ENCODE data around the gene ASXL2. TPM values are rescaled to one million over a fixed set of nuclear protein-coding genes. Genes with fewer than 3 reads are reported as not detected.

Gene ASXL2
- total RNA-seq, 4 donors from 2014 or later: 12.5 to 24.5 (median 21.0) TPM

GRCh38 chr2:25738383-25739343, 139.6 kb downstream of the ASXL2 start:
- peaks cover 0 to 14% of the 10 kb centered on the region in 2 donors for H3K36me3 ChIP-seq
- peaks cover 13 to 18% of the 10 kb centered on the region in 2 donors for H3K4me1 ChIP-seq
- no peaks in the 10 kb centered on the region for H3K9me3 ChIP-seq
- H3K27ac ChIP-seq: no peak overlapping the region
- intact Hi-C loops (cut with DNase I; ENCODE audit: low total_unique reads) (no loop called here), in situ Hi-C loops (cut with MboI; ENCODE audit: low sequenced_read_pairs in 4 of 4) (no loop called here)
- no peak overlapping the region for H3K4me3 ChIP-seq
- DNase-seq (no peak), ATAC-seq (no peak)
- no peak for TF ChIP-seq POLR2A (IDR thresholded peaks at IDR 0.05)
- TF ChIP-seq CTCF (IDR thresholded peaks at IDR 0.05 in 4 of 5, conservative IDR thresholded peaks at IDR 0.05 in 1 of 5): no peak
- no peaks in the 10 kb centered on the region for H3K27me3 ChIP-seq

- in situ Hi-C loops (cut with MboI; ENCODE audit: low sequenced_read_pairs in 4 of 4) (no loop called here), intact Hi-C loops (cut with DNase I; ENCODE audit: low total_unique reads) (no loop called here)
- DNase-seq (no peak), ATAC-seq (no peak)
- peaks cover 0 to 3% of the 10 kb centered on the region in 2 donors for H3K36me3 ChIP-seq
- H3K4me1 ChIP-seq: peaks cover 8 to 12% of the 10 kb centered on the region in 2 donors
- no peaks in the 10 kb centered on the region for H3K27me3 ChIP-seq
- H3K9me3 ChIP-seq: no peaks in the 10 kb centered on the region
- TF ChIP-seq POLR2A (IDR thresholded peaks at IDR 0.05) (no peak), CTCF (IDR thresholded peaks at IDR 0.05 in 4 of 5, conservative IDR thresholded peaks at IDR 0.05 in 1 of 5) (no peak)
- H3K4me3 ChIP-seq: no peak overlapping the region
- no peak overlapping the region for H3K27ac ChIP-seq
These were observed 141.3 kb downstream of the ASXL2 start for GRCh38 chr2:25736899-25737515.

- H3K36me3 ChIP-seq: peaks cover 0 to 3% of the 10 kb centered on the region in 2 donors
- DNase-seq: no peak
- in situ Hi-C loops (cut with MboI; ENCODE audit: low sequenced_read_pairs in 4 of 4) (no loop called here), intact Hi-C loops (cut with DNase I; ENCODE audit: low total_unique reads) (no loop called here)
- no peaks in the 10 kb centered on the region for H3K9me3 ChIP-seq
- TF ChIP-seq POLR2A (IDR thresholded peaks at IDR 0.05) (no peak), CTCF (IDR thresholded peaks at IDR 0.05 in 4 of 5, conservative IDR thresholded peaks at IDR 0.05 in 1 of 5) (no peak)
- H3K27me3 ChIP-seq: no peaks in the 10 kb centered on the region
- peaks cover 8 to 12% of the 10 kb centered on the region in 2 donors for H3K4me1 ChIP-seq
- no peak overlapping the region for H3K4me3 ChIP-seq
- no peak for ATAC-seq
- no peak overlapping the region for H3K27ac ChIP-seq
These were observed 142.5 kb downstream of the ASXL2 start for GRCh38 chr2:25735835-25736234.

- H3K9me3 ChIP-seq: no peaks in the 10 kb centered on the region
- no peak overlapping the region for H3K27ac ChIP-seq
- no peak overlapping the region for H3K4me3 ChIP-seq
- no peak for DNase-seq
- H3K4me1 ChIP-seq: no peaks in the 10 kb centered on the region
- H3K36me3 ChIP-seq: no peaks in the 10 kb centered on the region
- no peak for TF ChIP-seq CTCF (IDR thresholded peaks at IDR 0.05 in 4 of 5, conservative IDR thresholded peaks at IDR 0.05 in 1 of 5)
- no peak for TF ChIP-seq POLR2A (IDR thresholded peaks at IDR 0.05)
- intact Hi-C loops (cut with DNase I; ENCODE audit: low total_unique reads): no loop called here
- no peak for ATAC-seq
- H3K27me3 ChIP-seq: peaks cover 0 to 7% (median 0%) of the 10 kb centered on the region in 3 donors
- in situ Hi-C loops (cut with MboI; ENCODE audit: low sequenced_read_pairs in 4 of 4): no loop called here
These were observed 149.7 kb downstream of the ASXL2 start for GRCh38 chr2:25728559-25728958.
